Ascending aorta (tissue), 2 donors: ENCODE results near the gene FYN. TPM values are rescaled to one million over a fixed set of nuclear protein-coding genes. Genes with fewer than 3 reads are reported as not detected.
"Not testable (repeated sequence)": the region's sequence is repeated elsewhere in the genome, so short reads cannot be mapped to it uniquely, and the experiment has no call there.

Experiments used
- DNase-seq, 2 donors: peaks; one replicate each; pipeline ENCODE4 v3.0.0-alpha.2; 2019; ENCODE audit warnings: low spot score in 2 of 2
- H3K27ac ChIP-seq, 2 donors: fragments of 200-600 bp; sonication (generic); one replicate each; pipeline ENCODE4 v1.5.1; 2016 to 2017; ENCODE audit warnings: mild to moderate bottlenecking in 1 of 2
- H3K27me3 ChIP-seq: fragments of 200-600 bp; sonication (generic); one replicate; pipeline ENCODE4 v1.5.1; 2017
- H3K36me3 ChIP-seq, 2 donors: fragments of 200-600 bp; sonication (generic); one replicate each; pipeline ENCODE4 v1.5.1; 2016
- H3K4me1 ChIP-seq, 2 donors: fragments of 200-600 bp; sonication (generic); one replicate each; pipeline ENCODE4 v1.5.1; 2016 to 2017; ENCODE audit warnings: mild to moderate bottlenecking in 1 of 2
- H3K4me3 ChIP-seq, 2 donors: fragments of 200-600 bp; sonication (generic); one replicate each; pipeline ENCODE4 v1.5.1; 2016 to 2017; ENCODE audit warnings: mild to moderate bottlenecking in 1 of 2
- H3K9me3 ChIP-seq, 2 donors: fragments of 200-600 bp; sonication (generic); one replicate each; pipeline ENCODE4 v1.5.1; 2016
- CTCF ChIP-seq, 3 experiments: fragments of 200-600 bp in 2 of 3; fragments of 450-650 bp in 1 of 3; sonication (generic) in 2 of 3; IDR thresholded peaks; one replicate each; pipeline ENCODE4 v1.5.1; 2016 to 2019; ENCODE audit warnings: antibody characterized with exemption in 3 of 3, mild to moderate bottlenecking in 1 of 3, moderate library complexity in 1 of 3
- intact Hi-C: fragments of 100-400 bp; cut with DNase I; formaldehyde crosslinking; loops from one replicate; pipeline ENCODE4 v1.15.1; 2023
- total RNA-seq: library from RNA; depleted of rRNA; stranded (reverse); fragments of >200 nt; gene quantifications from one replicate; pipeline ENCODE4 v1.1.0, GENCODE V29; 2016

The FYN gene
- total RNA-seq, 1 donor from 2014 or later: 141 TPM

- no peak for TF ChIP-seq CTCF (IDR thresholded peaks at IDR 0.05)
- Histone ChIP-seq H3K27me3 (no peaks in the 10 kb centered on the region), H3K36me3 (no peaks in the 10 kb centered on the region), H3K4me3 (no peak overlapping the region), H3K4me1 (no peaks in the 10 kb centered on the region), H3K9me3 (no peaks in the 10 kb centered on the region), H3K27ac (no peak overlapping the region)
- no peak for DNase-seq
- intact Hi-C loops: no loop called here
Measured at GRCh38 chr6:111916747-111917146, 43.5 kb upstream of the FYN start.

- DNase-seq: no peak
- Histone ChIP-seq H3K27me3 (no peaks in the 10 kb centered on the region), H3K36me3 (no peaks in the 10 kb centered on the region), H3K4me3 (no peak overlapping the region), H3K9me3 (no peaks in the 10 kb centered on the region), H3K4me1 (no peaks in the 10 kb centered on the region), H3K27ac (no peak overlapping the region)
- intact Hi-C loops: no loop called here
- no peak for TF ChIP-seq CTCF (IDR thresholded peaks at IDR 0.05)
Measured at GRCh38 chr6:111914617-111915016, 41.4 kb upstream of the FYN start.

DNA sequence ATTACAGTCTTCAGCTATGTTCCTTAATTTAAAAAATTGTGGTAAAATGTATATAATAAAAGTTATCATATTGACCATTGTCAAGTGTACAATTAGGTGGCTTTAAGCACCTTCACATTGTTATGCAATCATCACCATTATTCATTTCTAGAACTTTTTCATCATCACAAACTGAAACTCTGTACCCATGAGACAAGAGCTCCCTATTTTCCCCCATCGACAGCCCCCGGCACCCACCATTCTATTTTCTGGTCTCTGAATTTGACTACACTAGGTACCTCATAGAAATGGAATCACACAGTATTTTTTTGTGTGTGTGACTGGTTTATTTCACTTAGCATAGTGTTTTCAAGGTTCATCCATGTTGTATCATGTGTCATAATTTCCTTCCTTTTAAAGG, 39.7 kb upstream of the FYN start:
- DNase-seq: no peak
- intact Hi-C loops: no loop called here
- no peak overlapping the region for H3K4me3 ChIP-seq
- H3K4me1 ChIP-seq: no peaks in the 10 kb centered on the region
- no peak overlapping the region for H3K27ac ChIP-seq
- H3K9me3 ChIP-seq: no peaks in the 10 kb centered on the region
- TF ChIP-seq CTCF (IDR thresholded peaks at IDR 0.05): no peak
- no peaks in the 10 kb centered on the region for H3K36me3 ChIP-seq
- H3K27me3 ChIP-seq: no peaks in the 10 kb centered on the region

- no peaks in the 10 kb centered on the region for H3K27me3 ChIP-seq
- no peak overlapping the region for H3K4me3 ChIP-seq
- no peak for DNase-seq
- intact Hi-C loops: no loop called here
- no peak for TF ChIP-seq CTCF (IDR thresholded peaks at IDR 0.05)
- H3K36me3 ChIP-seq: no peaks in the 10 kb centered on the region
- no peaks in the 10 kb centered on the region for H3K9me3 ChIP-seq
- no peak overlapping the region for H3K27ac ChIP-seq
- H3K4me1 ChIP-seq: no peaks in the 10 kb centered on the region
Measured at GRCh38 chr6:111911428-111911827, 38.2 kb upstream of the FYN start.

GRCh38 chr6:111909238-111909637, 36.0 kb upstream of the FYN start:
- DNase-seq: no peak
- H3K36me3 ChIP-seq: no peaks in the 10 kb centered on the region
- no peak for TF ChIP-seq CTCF (IDR thresholded peaks at IDR 0.05)
- no peaks in the 10 kb centered on the region for H3K4me1 ChIP-seq
- intact Hi-C loops: no loop called here
- H3K27ac ChIP-seq: no peak overlapping the region
- H3K4me3 ChIP-seq: no peak overlapping the region
- no peaks in the 10 kb centered on the region for H3K27me3 ChIP-seq
- no peaks in the 10 kb centered on the region for H3K9me3 ChIP-seq

DNA sequence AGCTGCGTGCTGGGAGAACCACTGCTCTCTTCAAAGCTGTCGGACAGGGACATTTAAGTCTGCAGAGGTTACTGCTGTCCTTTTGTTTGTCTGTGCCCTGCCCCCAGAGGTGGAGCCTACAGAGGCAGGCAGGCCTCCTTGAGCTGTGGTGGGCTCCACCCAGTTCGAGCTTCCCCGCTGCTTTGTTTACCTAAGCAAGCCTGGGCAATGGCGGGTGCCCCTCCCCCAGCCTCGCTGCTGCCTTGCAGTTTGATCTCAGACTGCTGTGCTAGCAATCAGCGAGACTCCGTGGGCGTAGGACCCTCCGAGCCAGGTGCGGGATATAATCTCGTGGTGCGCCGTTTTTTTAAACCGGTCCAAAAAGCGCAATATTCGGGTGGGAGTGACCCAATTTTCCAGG, 35.1 kb upstream of the FYN start:
- H3K27ac ChIP-seq, H3K9me3 ChIP-seq, H3K27me3 ChIP-seq, H3K4me3 ChIP-seq, DNase-seq, H3K36me3 ChIP-seq, H3K4me1 ChIP-seq, intact Hi-C loops: not testable (repeated sequence)
